ENCODE results near the gene RSPH6A. TPM values are rescaled to one million over a fixed set of nuclear protein-coding genes. Genes with fewer than 3 reads are reported as not detected.

The RSPH6A gene
- total and polyA plus RNA-seq, 10 of the 15 experiments (the other 5 are each of a cell fraction or from before 2014, with no cell fraction given) = 0.03 to 0.41 (median 0.22) TPM; not detected in 4

- TF ChIP-seq, protein P1, sequence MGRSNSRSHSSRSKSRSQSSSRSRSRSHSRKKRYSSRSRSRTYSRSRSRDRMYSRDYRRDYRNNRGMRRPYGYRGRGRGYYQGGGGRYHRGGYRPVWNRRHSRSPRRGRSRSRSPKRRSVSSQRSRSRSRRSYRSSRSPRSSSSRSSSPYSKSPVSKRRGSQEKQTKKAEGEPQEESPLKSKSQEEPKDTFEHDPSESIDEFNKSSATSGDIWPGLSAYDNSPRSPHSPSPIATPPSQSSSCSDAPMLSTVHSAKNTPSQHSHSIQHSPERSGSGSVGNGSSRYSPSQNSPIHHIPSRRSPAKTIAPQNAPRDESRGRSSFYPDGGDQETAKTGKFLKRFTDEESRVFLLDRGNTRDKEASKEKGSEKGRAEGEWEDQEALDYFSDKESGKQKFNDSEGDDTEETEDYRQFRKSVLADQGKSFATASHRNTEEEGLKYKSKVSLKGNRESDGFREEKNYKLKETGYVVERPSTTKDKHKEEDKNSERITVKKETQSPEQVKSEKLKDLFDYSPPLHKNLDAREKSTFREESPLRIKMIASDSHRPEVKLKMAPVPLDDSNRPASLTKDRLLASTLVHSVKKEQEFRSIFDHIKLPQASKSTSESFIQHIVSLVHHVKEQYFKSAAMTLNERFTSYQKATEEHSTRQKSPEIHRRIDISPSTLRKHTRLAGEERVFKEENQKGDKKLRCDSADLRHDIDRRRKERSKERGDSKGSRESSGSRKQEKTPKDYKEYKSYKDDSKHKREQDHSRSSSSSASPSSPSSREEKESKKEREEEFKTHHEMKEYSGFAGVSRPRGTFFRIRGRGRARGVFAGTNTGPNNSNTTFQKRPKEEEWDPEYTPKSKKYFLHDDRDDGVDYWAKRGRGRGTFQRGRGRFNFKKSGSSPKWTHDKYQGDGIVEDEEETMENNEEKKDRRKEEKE (IDR thresholded peaks at IDR 0.05) = no peak
- no peak for TF ChIP-seq HDGF (IDR thresholded peaks at IDR 0.05)
- no peak for TF ChIP-seq ZZZ3 (IDR thresholded peaks at IDR 0.05; ENCODE audit: control insufficient read depth, insufficient read length, low read depth)
- TF ChIP-seq STAT3 (IDR thresholded peaks at IDR 0.05; ENCODE audit: low read depth, low read length) = no peak
- TF ChIP-seq SKIL (IDR thresholded peaks at IDR 0.05; ENCODE audit: low read depth, poor library complexity, severe bottlenecking) = no peak
- no peak for TF ChIP-seq NFXL1 (IDR thresholded peaks at IDR 0.05; ENCODE audit: borderline replicate concordance)
- TF ChIP-seq PAX5 (IDR thresholded peaks at IDR 0.05; ENCODE audit: borderline replicate concordance, low read depth, low read length) = no peak
- TF ChIP-seq CHD2 (IDR thresholded peaks at IDR 0.05; ENCODE audit: borderline replicate concordance, low read depth, low read length) = no peak
- TF ChIP-seq JUND (IDR thresholded peaks at IDR 0.05; ENCODE audit: low read depth, low read length) = no peak
Observed at GRCh38 chr19:45814166-45814780, 835 bp downstream of the RSPH6A start (continued).
